Gastroesophageal sphincter (tissue), 3 donors: ENCODE data around the gene LMCD1.

ENCODE experiments used
- CTCF ChIP-seq, 4 experiments: fragments of 200-600 bp in 2 of 4; fragments of 450-650 bp in 2 of 4; sonication (generic) in 1 of 4; IDR thresholded peaks; one replicate each; pipeline ENCODE4 v1.5.1; 2017 to 2019; ENCODE audit warnings: antibody characterized with exemption in 4 of 4, mild to moderate bottlenecking in 2 of 4, moderate library complexity in 2 of 4
- POLR2A ChIP-seq, 2 donors: fragments of 450-650 bp; IDR thresholded peaks; one replicate each; pipeline ENCODE4 v1.6.1; 2017; ENCODE audit warnings: antibody characterized with exemption in 2 of 2, mild to moderate bottlenecking in 2 of 2, moderate library complexity in 1 of 2

DNA sequence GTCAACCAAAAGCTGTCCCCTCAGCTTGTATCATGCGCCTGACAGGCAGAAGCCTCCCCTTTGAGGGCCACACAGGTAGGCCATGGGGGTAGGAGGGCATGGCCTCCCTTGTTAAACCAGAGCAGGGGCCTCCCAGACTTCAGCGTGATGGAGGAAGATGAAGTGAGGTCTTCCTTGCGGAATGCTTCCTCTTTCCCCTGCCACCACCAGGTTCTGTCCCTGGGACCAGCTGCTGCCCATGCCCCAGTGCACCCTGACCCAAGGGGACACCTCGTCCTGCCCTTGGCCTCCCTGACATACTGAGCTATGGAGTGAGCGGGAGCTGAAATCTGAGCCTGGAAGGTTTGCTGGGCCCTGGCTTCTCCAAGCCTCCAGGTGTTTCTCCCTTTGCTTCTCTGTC, 116.3 kb downstream of the LMCD1 start:
- TF ChIP-seq POLR2A (IDR thresholded peaks at IDR 0.05) = no peak
- no peak for TF ChIP-seq CTCF (IDR thresholded peaks at IDR 0.05)
